Caco-2 (cell line): Measurements from ENCODE around the gene HCN3. TPM values are rescaled to one million over a fixed set of nuclear protein-coding genes. Genes with fewer than 3 reads are reported as not detected.

Experiments used
- BruUV-seq: library from RNA; stranded (reverse); fragments of 400-500 nt; replicated peaks from 2 replicates; lab custom pipeline; 2021; lab: Mats Ljungman, UMichigan
- CTCF ChIA-PET: fragments of 300-600 bp; sonication (Branson Sonifier 250); formaldehyde crosslinking; loops from one replicate; lab custom pipeline; 2022; ENCODE audit warnings: antibody characterized with exemption; lab: Charles Lee
- POLR2A ChIA-PET: fragments of 300-600 bp; sonication (Branson Sonifier 250); formaldehyde crosslinking; loops from one replicate; lab custom pipeline; 2022; ENCODE audit warnings: antibody characterized with exemption; lab: Charles Lee
- DNase-seq, 2 experiments: peaks; one replicate each; pipeline versions ENCODE4 v3.0.0 to v3.0.0-alpha.2; 2020 to 2022
- H3K27me3 ChIP-seq: replicated peaks from 2 replicates; pipeline ENCODE4 v1.6.0; 2011; ENCODE audit warnings: low read length; ENCODE audit not compliant: control insufficient read depth, insufficient read depth
- H3K36me3 ChIP-seq: 2 replicates; pipeline ENCODE4 v1.5.1; 2011; ENCODE audit warnings: low read length; ENCODE audit not compliant: control insufficient read depth, insufficient read depth
- H3K4me1 ChIP-seq: fragments of 250-450 bp; sonication (Bioruptor Pico); 2 replicates; pipeline ENCODE4 v1.5.1; 2020; ENCODE audit warnings: mild to moderate bottlenecking
- H3K4me3 ChIP-seq: 2 replicates; pipeline ENCODE4 v1.5.1; 2011; ENCODE audit warnings: low read depth, mild to moderate bottlenecking, control low read depth, low read length
- H3K9me3 ChIP-seq: fragments of 250-450 bp; sonication (Bioruptor Pico); 2 replicates; pipeline ENCODE4 v1.5.1; 2020; ENCODE audit warnings: mild to moderate bottlenecking, moderate library complexity
- H3K27ac Mint-ChIP-seq: one replicate; pipeline ENCODE4 v1.8.0; 2022; ENCODE audit warnings: mixed read lengths; ENCODE audit not compliant: unreplicated experiment
- H3K27me3 Mint-ChIP-seq: one replicate; pipeline ENCODE4 v1.8.0; 2022; ENCODE audit warnings: mixed read lengths; ENCODE audit not compliant: insufficient read depth, unreplicated experiment
- H3K36me3 Mint-ChIP-seq: one replicate; pipeline ENCODE4 v1.8.0; 2022; ENCODE audit warnings: mild to moderate bottlenecking, mixed read lengths; ENCODE audit not compliant: insufficient read depth, unreplicated experiment
- H3K4me1 Mint-ChIP-seq: one replicate; pipeline ENCODE4 v1.8.0; 2022; ENCODE audit warnings: low read depth, mixed read lengths; ENCODE audit not compliant: unreplicated experiment
- H3K4me3 Mint-ChIP-seq: one replicate; pipeline ENCODE4 v1.8.0; 2022; ENCODE audit warnings: mild to moderate bottlenecking, moderate library complexity, mixed read lengths; ENCODE audit not compliant: unreplicated experiment
- H3K9me3 Mint-ChIP-seq: one replicate; pipeline ENCODE4 v1.8.0; 2022; ENCODE audit warnings: mixed read lengths; ENCODE audit not compliant: unreplicated experiment
- intact Hi-C: fragments of 100-400 bp; cut with micrococcal nuclease; formaldehyde crosslinking; loops from one replicate; pipeline ENCODE4 v1.10.0; 2022; ENCODE audit not compliant: unreplicated experiment
- total RNA-seq: library from RNA; stranded (reverse); gene quantifications from 2 replicates; pipeline ENCODE4 v1.2.3, GENCODE V29; 2022
- TF ChIP-seq, protein P1 (sequence below), 2 experiments: fragments of 200-600 bp in 1 of 2; IDR thresholded peaks; 1 replicate in 1 of 2; 2 replicates in 1 of 2; pipeline versions ENCODE4 v1.5.1 to v1.8.0; 2011 to 2022; ENCODE audit warnings: antibody characterized with exemption in 1 of 2, control low read depth in 1 of 2, inconsistent platforms in 1 of 2, low read depth in 1 of 2, low read length in 1 of 2, mild to moderate bottlenecking in 1 of 2, moderate library complexity in 1 of 2; ENCODE audit not compliant: insufficient read depth in 1 of 2, severe bottlenecking in 1 of 2, unreplicated experiment in 1 of 2

HCN3 gene
- total RNA-seq, 1 experiment from 2014 or later, result 8.8 TPM

DNA sequence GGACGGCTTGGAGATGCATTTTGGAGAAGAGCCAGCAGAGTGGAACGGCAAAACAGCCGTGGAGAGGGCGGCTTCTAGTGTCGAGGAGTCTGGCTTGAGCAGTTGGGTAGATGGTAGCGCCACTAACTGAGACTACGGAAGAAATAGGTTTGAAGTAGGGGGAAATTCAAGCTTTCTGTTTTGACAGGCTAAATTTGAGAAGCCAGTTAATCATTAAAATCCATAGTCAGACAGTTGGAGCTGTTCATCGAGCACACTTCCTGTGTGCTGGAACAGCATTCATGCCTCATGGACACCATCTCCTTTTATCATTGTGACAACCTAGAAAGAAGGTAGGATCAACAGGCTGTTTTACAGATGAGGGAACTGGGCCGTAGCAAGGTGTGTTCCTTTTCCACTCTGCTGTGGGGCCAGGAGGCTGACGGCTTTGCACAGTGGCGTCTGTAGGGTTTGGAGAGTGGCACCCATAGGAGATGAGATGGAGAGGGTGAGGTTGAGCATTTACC is 27.3 kb downstream of the HCN3 start:
- CTCF ChIA-PET, result interaction anchor here (1.6 kb wide), 1 partner anchor 26 kb away, joined by 3 read pairs; no protein-coding TSS in a partner anchor
- Histone ChIP-seq H3K4me3 (no peak overlapping the region), H3K27me3 (no peaks in the 10 kb centered on the region), H3K9me3 (no peaks in the 10 kb centered on the region), H3K36me3 (no peaks in the 10 kb centered on the region), H3K4me1 (peaks cover 5% of the 10 kb centered on the region; the same call in 1 of the 2 replicates)
- Mint-ChIP-seq H3K27me3 (no peaks in the 10 kb centered on the region), H3K4me3 (no peak overlapping the region), H3K4me1 (peaks cover 6% of the 10 kb centered on the region), H3K27ac (no peak overlapping the region), H3K36me3 (peaks cover 21% of the 10 kb centered on the region), H3K9me3 (no peaks in the 10 kb centered on the region)
- POLR2A ChIA-PET, result no interaction called here
- no peak for DNase-seq
- intact Hi-C loops, result no loop called here
- TF ChIP-seq, protein P1, sequence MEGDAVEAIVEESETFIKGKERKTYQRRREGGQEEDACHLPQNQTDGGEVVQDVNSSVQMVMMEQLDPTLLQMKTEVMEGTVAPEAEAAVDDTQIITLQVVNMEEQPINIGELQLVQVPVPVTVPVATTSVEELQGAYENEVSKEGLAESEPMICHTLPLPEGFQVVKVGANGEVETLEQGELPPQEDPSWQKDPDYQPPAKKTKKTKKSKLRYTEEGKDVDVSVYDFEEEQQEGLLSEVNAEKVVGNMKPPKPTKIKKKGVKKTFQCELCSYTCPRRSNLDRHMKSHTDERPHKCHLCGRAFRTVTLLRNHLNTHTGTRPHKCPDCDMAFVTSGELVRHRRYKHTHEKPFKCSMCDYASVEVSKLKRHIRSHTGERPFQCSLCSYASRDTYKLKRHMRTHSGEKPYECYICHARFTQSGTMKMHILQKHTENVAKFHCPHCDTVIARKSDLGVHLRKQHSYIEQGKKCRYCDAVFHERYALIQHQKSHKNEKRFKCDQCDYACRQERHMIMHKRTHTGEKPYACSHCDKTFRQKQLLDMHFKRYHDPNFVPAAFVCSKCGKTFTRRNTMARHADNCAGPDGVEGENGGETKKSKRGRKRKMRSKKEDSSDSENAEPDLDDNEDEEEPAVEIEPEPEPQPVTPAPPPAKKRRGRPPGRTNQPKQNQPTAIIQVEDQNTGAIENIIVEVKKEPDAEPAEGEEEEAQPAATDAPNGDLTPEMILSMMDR (IDR thresholded peaks at IDR 0.05; ENCODE audit: insufficient read depth in 1 of 2, low read depth in 1 of 2, low read length in 1 of 2, severe bottlenecking in 1 of 2, unreplicated experiment in 1 of 2), result no peak
- no TSS peak for BruUV-seq

DNA sequence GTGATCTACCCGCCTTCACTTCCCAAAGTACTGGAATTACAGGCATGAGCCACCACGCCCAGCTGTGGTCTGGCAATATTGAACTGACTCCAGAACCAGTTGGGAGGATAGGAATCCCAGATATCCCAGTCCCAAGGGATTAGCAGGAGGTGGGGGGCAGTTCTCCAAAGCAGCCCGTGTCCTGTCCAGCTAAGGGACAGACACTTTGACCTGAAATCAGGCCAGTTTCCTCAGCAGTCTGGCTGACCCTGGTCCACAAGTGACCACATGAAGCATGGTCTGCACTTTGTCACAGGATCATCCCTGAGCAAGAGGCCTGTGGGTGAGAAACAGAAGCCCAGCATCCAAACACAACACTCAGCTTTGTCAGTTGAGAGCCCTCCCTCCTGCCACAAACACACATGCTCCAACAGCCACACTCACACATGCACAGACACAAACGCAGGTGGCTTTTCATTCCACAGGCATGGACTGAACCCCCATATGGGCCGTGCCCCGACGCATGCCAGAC is 28.7 kb downstream of the HCN3 start:
- Mint-ChIP-seq H3K27ac (no peak overlapping the region), H3K4me3 (no peak overlapping the region)

GRCh38 chr1:155307247-155307740 is 30.0 kb downstream of the HCN3 start:
- TF ChIP-seq, protein P1 (IDR thresholded peaks at IDR 0.05; ENCODE audit: insufficient read depth in 1 of 2, low read depth in 1 of 2, low read length in 1 of 2, severe bottlenecking in 1 of 2, unreplicated experiment in 1 of 2), result peak in 1 of 2 experiments; percentile 24
- Mint-ChIP-seq H3K36me3 (peaks cover 44% of the 10 kb centered on the region), H3K9me3 (no peaks in the 10 kb centered on the region), H3K27me3 (no peaks in the 10 kb centered on the region), H3K27ac (peak overlapping the region; percentile 19), H3K4me1 (peaks cover 12% of the 10 kb centered on the region), H3K4me3 (no peak overlapping the region)
- Histone ChIP-seq H3K9me3 (no peaks in the 10 kb centered on the region), H3K36me3 (peaks cover 3% of the 10 kb centered on the region), H3K27me3 (no peaks in the 10 kb centered on the region), H3K4me3 (no peak overlapping the region), H3K4me1 (peaks cover 12% of the 10 kb centered on the region; the same call in 1 of the 2 replicates)
- no TSS peak for BruUV-seq
- intact Hi-C loops, result no loop called here
- POLR2A ChIA-PET, result no interaction called here
- CTCF ChIA-PET, result interaction anchor here (0.7 to 1.9 kb wide), 6 partner anchors 16 to 1503 kb away, joined by 4 to 10 read pairs (median 7); partner anchors contain the start of gene CLK2
- peak in 1 of 2 experiments; percentile 58 for DNase-seq

More for the DNA sequence above, 28.7 kb downstream of the HCN3 start:
- ChIA-PET POLR2A (no interaction called here), CTCF (interaction anchor here (1.4 kb wide), 1 partner anchor 55 kb away, joined by 8 read pairs; no protein-coding TSS in a partner anchor)
- no peak overlapping the region for H3K4me3 ChIP-seq
- H3K4me1 ChIP-seq, result peaks cover 12% of the 10 kb centered on the region; the same call in 1 of the 2 replicates
- H3K9me3 ChIP-seq, result no peaks in the 10 kb centered on the region
- no peak for DNase-seq
- intact Hi-C loops, result no loop called here
- peaks cover 30% of the 10 kb centered on the region for H3K36me3 Mint-ChIP-seq
- no peaks in the 10 kb centered on the region for H3K9me3 Mint-ChIP-seq
- H3K27me3 ChIP-seq, result no peaks in the 10 kb centered on the region
- H3K36me3 ChIP-seq, result 0 out of 2 replicates have a peak, but pooled peaks cover 2% of the 10 kb centered on the region
- TF ChIP-seq, protein P1 (IDR thresholded peaks at IDR 0.05; ENCODE audit: insufficient read depth in 1 of 2, low read depth in 1 of 2, low read length in 1 of 2, severe bottlenecking in 1 of 2, unreplicated experiment in 1 of 2), result no peak
- H3K27me3 Mint-ChIP-seq, result no peaks in the 10 kb centered on the region
- no TSS peak for BruUV-seq
- peaks cover 12% of the 10 kb centered on the region for H3K4me1 Mint-ChIP-seq
